GM21619 (cell line): Measurements from ENCODE around the gene OR7G2.

ENCODE experiments used
- ATAC-seq: cut with Tn5 transposase; IDR thresholded peaks from one replicate; pipeline ENCODE4 v1.9.1; 2021; ENCODE audit not compliant: unreplicated experiment

Gene OR7G2

GRCh38 chr19:9107375-9107774, at the start of gene OR7G2:
TSS of gene OR7G2 (minus strand) at chr19:9107475. CDS start at chr19:9103243, 4,232 bp downstream.
- ATAC-seq, result no peak

DNA sequence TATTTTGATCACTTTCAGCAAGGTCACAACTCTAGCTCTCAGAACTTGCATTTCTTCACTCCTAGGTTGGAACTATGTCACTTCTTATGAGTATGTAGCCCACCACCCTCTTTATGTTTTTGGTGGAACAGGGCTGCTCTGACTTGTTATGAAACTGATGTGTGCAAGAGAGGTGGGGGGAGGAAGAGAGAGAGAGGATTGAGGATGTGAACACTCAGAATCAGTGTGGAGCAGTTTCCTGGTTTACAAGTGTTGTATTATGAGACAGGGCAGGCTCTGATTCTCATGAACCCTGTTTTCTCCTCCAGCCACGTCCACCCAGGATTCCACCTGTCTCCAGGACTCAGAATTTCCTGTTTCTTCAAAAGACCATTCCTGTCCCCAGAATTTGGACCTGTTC, 49.0 kb upstream of the OR7G2 start:
- ATAC-seq, result no peak

DNA sequence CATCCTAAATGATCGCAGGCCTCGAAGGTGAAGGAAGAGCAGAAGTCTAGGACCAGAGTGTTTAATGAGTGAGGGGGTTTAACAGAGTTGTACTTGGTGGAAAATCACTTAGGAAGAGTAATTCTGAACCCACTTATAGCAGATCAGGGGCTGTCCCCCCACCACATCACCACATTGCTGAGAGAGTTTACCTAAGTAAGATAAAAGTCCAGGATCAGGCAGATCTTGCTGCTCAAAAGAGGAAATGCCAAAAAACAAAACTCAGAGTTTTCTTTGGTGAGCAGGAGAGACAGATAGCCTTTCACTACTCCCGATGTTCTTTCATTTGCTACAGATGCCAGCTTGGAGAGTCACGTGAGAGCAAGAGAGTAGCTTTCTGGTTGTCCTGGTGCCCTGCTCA, 48.3 kb upstream of the OR7G2 start:
- ATAC-seq, result no peak

- no peak for ATAC-seq
Measured at GRCh38 chr19:9151367-9151766, 44.1 kb upstream of the OR7G2 start.

GRCh38 chr19:9150650-9151049, 43.4 kb upstream of the OR7G2 start:
- no peak for ATAC-seq

GRCh38 chr19:9149997-9150396, 42.7 kb upstream of the OR7G2 start:
- ATAC-seq, result no peak

GRCh38 chr19:9148697-9149096, 41.4 kb upstream of the OR7G2 start:
- ATAC-seq, result no peak

DNA sequence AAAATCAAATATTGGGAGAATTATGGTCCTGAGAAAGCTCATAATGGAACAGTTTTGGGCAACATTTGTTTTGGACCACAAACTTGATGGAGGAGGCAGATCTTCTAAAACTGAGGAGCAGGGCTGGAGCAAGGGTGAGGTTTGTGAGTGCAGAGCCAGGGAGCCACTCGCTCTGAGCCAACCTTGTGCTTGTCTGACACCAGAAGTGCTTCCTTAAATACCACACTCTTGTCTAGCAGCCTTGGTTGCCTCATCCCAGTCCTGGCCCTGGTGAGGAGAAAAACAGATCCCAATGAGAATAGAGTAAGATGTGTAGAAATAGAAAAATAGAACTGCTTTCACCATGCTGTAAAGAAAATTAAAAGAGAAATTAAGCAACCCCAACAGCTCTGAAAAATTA, 39.6 kb upstream of the OR7G2 start:
- no peak for ATAC-seq

GRCh38 chr19:9144920-9145319, 37.6 kb upstream of the OR7G2 start:
- no peak for ATAC-seq

DNA sequence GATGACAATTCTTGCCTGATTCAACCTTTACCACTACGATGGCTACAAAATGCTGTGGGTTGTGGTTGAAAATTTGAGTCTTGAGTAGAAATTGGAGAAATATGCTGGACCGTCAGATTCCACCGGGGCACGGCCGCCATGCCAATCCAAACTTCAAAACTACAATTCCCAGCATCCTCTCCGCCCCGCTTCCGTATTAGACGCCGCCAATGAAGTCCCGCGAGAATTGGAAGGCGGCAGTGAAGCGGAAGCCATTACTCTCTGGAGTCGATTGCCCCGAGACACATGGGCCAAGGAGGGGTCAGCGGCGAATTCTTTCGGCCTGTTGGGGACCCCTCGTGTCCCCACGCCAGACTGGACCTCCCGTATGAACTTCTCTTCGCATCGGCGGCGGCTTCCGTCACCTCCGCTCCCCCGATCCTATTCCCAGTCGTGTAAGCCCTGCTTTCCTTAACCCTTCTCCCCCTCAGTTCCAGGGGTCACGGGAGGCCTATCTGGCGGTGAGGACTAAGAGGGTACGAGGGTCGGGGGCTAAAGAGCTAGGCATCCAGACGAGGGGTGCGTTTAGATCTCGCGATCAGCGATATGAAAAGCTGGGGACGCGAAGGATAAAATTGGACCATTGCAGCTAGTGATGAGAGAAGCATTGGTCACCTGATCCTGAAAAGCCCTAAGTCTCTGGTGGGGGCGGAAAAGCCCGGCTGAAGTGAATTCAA, 33.0 kb upstream of the OR7G2 start, which contains the start of gene ZNF317:
TSS of gene ZNF317 (plus strand) at position 239 of the 716 bp plus-strand sequence. CDS start 15,620 bp downstream, outside the sequence.
- peak; percentile 94 for ATAC-seq

- peak; percentile 4 for ATAC-seq
Measured at GRCh38 chr19:9139609-9140158, 32.4 kb upstream of the OR7G2 start.

DNA sequence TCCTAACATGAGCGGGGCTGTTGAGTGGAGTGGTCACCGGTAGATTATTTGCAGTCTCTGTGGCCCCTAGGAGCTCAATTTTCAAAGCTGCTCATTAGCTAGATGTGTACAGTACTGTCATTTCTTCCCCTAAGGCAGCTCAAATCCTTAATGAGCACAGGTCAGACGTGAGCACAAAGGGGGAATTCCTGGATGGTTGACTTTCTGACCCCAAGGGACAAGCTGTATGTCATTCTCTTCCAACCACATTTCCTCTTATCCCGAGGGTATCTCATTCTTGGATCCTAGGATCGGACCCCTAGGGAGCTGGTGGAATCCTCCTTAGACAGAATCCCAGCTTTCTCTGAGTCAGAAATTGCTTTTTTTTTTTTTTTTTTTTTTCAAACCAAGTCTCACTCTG, 25.1 kb upstream of the OR7G2 start:
- no peak for ATAC-seq

GRCh38 chr19:9130965-9131364, 23.7 kb upstream of the OR7G2 start:
- ATAC-seq, result no peak

- ATAC-seq, result no peak
Measured at GRCh38 chr19:9128171-9128570, 20.9 kb upstream of the OR7G2 start.

GRCh38 chr19:9126900-9127405, 19.7 kb upstream of the OR7G2 start, which contains the start of gene OR7G3:
TSS of gene OR7G3 (minus strand) at chr19:9126950. CDS start at chr19:9126950, 0 bp downstream.
- ATAC-seq, result no peak

GRCh38 chr19:9116547-9116946, 9.3 kb upstream of the OR7G2 start:
- no peak for ATAC-seq

DNA sequence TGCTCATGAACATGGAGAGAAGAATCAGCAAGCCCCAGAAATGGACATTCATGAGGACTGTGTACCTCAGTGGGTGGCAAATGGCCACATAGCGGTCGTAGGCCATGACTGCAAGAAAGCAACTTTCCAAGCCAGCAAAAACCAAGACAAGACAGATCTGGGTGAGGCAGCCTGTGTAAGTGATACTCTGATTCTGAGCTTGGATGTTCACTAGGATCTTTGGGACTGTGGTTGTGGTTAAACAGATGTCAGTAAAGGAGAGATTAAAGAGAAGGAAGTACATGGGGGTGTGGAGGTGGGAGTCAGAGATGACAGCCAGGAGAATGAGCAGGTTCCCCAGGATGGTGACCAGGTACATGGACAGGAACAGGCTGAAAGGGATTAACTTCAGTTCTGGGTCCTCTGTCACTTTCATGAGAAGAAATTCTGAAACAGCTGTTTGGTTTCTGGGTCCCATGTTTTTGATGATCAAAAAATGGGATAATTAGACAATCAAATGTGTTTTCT, 8.1 kb upstream of the OR7G2 start, which contains the start of gene OR7G1:
TSS of gene OR7G1 (minus strand) at position 457 of the 507 bp plus-strand sequence. CDS start at position 457, 0 bp downstream.
- ATAC-seq, result no peak

- no peak for ATAC-seq
Measured at GRCh38 chr19:9109959-9110358, 2.7 kb upstream of the OR7G2 start.

- no peak for ATAC-seq
Measured at GRCh38 chr19:9086761-9087160, 20.5 kb downstream of the OR7G2 start, which contains the start of gene OR1M1. TSS of gene OR1M1 (plus strand) at chr19:9087061. CDS start at chr19:9093245, 6,184 bp downstream.

- no peak for ATAC-seq
Measured at GRCh38 chr19:9078651-9079050, 28.6 kb downstream of the OR7G2 start.

DNA sequence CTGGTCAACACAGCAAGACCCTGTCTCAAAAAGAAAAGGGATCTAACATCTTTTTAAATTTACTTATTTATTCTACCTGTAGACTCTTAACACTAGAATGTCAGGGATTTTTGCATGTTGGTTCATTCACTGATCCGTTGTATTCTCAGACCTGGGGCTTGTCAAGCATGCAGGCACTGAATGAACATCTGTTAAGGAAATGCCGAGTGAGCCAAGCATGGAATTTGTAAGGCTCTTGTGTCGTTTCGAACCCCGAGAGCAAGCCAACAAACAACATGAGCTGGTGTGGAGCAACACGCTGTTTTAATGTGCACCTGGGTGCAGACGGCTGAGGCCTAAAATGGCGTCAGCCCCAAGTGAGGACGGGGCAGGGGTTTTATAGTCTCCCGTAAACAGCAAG, 30.4 kb downstream of the OR7G2 start:
- ATAC-seq, result no peak
